NOMO-1 (cell line): ENCODE data around the gene TPSB2.

Experiments used
- DNase-seq, 2 experiments: peaks; one replicate each; lab custom pipeline; 2025; ENCODE audit not compliant: unreplicated experiment in 2 of 2; lab: John Stamatoyannopoulos, UW

TPSB2 gene

DNA sequence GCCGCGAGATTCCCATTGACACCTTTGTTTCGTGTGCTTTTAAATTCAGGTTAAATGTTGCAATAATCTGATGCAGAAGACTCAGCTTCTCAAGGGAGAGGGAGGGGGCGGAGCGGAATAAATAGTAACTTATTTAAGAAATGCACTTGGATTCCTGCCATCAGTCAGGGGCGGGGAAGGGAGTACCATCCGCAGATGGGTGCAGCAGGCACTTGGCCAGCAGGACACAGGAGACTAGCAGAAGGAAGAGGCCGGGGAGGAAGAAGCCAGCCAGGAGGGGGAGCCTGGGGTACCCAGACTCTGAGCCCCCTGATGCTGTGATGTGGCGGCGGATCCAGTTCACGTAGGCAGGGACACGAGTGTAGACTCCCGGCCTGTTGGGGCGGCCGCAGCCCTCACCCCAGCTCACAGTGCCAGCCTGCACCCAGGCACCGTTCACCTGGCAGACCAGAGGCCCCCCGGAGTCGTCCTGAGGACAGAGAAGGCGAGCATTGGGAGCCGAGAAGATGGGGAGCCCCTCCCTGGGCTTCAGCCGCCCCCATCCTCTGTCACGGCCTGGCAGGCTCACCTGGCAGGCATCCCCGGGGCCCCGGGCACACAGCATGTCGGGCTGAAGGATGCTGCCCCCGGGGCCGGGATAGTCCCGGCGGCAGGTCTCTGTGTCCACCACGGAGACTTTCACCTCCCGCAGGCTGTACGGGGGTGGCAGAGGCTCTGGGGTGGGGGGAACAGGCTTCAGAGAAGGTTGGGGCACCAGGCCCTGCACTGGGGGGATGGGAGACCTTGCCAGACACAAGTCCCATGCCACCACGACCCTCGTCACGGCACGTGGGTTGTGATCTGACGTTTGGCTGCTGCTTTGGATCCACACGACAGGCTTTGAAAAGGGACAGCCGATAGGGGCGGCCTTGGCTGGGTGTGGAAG lies 8.1 kb downstream of the TPSB2 start:
- no peak for DNase-seq

- DNase-seq: no peak
Observed at GRCh38 chr16:1220841-1221627, 8.9 kb downstream of the TPSB2 start.

- DNase-seq: no peak
Observed at GRCh38 chr16:1220098-1220728, 9.8 kb downstream of the TPSB2 start.

DNA sequence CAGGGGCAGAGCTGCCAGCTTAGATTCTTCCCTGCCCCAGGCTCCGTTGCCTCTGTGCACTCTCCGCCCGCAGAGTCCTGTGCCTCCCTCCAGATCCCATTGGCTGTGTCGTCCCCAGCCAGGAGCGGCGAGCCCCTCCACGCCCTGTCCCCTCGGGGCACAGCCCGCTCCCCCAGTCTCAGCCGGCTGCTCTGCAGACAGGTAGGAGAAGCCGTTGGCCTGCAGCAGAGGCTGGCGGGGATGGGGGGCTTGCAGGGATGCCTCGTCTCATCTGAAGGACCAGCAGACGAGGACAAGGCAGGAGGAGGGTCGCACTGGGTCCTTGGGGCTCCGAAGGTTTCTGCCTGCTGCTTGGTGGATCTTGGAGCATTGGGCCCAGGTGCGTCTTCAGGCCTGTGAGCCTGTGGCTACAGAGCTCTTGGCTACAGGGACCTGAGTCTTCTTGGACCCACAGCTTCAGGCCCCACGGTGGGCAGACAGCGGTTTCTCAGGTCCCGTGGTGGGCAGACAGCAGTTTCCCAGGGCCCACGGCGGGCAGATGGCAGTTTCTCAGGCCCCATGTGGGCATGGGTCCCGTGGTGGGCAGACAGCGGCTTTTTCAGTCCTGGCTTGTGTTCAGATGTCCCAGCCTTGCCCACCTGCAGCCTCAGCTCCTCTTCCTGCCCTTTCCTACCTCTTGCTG lies 10.9 kb downstream of the TPSB2 start:
- no peak for DNase-seq

GRCh38 chr16:1218061-1218929 lies 11.7 kb downstream of the TPSB2 start:
- DNase-seq: no peak

DNA sequence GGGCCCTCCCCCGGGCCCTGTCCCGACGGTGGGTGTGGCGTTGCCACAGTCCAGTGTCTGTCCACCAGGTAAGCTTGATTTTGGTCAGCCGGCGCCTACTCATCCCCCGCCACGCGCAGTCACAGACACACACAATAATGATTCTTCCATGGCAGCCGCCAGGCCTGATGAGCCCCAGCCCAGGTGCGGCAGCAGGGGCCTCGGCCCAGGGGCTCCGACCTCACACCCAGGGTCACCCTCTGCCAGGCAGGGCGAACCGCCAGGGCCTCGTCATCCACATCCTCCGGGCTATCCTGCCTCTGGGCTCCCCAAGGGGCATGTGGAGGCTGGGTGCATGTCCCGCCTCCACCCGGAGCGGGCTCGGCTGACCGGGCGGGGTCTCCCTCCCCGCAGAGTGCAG lies 12.5 kb downstream of the TPSB2 start:
- DNase-seq: no peak

DNA sequence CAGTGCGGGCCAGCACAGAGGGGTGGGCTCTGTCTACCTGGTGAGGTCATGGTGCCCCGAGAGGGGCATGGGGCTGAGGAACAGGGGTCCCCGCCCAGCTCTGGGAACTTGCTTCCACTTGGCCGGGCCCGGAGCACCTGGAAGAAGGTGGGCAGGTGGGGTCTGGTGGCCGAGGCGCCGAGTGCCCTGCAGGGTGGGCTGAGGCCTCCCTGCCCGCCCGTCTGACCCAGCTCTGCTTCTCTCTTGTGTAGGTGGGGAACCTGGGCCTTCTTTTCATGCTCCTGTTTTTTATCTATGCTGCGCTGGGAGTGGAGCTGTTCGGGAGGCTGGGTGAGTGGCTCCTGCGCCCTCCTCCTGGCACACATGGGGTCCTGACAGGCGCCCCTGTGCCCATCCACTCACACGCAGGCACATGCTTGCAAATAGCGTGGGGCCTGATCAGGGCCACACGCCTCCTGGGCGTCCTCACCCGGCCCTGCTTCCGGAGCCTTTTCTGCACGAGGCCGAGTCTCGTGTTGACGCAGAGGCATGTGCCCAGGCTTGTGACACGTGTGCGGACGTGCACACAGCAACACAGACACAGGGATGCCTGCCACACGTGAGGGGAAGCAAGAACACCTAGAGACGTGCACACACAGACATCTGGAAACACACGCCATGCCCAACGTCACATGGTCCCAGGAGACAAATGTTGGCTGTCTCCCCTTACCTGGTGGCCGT lies 13.1 kb downstream of the TPSB2 start:
- DNase-seq: no peak

DNA sequence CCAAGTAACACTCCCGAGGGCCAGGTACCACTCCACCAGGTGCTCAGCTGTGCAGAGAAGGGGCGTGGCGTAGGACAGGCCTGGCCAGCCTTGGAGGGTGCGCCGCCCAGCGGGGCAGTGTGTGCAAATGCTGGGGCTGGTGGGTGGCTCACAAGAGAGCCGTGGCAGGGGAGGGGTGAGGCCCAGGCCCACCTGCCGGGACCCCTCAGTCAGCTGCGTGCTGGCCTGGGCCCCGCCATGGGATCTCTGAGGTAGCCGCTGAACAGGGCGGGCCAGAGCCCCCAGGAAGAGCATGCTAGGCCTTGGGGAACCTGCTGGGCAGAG lies 13.7 kb downstream of the TPSB2 start:
- no peak for DNase-seq

DNA sequence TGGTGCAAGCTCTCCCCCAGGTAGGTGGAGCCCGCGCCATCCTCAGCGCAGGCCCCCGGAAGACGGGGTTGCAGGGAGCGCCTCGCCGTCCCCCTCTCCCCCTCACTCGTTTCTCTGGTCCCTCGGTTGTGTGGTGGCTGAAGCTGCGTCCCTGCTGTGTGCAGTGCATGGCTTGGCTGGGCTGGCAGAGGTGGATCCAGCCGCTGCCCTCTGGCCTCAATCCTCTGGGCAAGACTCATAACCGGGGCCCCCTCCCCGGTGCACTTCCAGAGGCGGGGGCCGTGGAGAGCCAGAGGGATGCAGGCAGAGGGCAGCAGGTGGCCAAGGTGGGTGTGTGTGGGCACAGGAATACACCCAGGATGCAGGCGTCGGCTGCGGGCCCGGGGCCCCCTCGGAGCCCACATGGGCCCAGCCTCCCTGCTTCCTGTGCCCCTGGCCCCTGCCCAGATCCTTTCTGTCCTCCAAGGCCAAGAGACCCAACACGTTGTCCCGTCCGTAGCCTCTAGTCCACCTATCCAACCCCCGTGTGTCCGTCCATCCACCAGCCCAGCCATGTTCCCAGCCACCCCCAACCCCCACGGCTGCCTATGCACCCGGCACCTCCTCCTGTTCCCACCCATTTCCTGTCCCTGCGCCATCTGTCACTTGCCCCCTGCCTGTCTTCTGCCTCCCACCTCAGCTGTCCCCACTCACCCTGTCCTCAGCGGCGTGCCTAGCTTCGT lies 14.2 kb downstream of the TPSB2 start:
- no peak for DNase-seq

GRCh38 chr16:1214719-1215118 lies 15.3 kb downstream of the TPSB2 start:
- DNase-seq: no peak

GRCh38 chr16:1213796-1214372 lies 16.1 kb downstream of the TPSB2 start:
- no peak for DNase-seq

GRCh38 chr16:1213231-1213630 lies 16.8 kb downstream of the TPSB2 start:
- no peak for DNase-seq

- DNase-seq: no peak
Observed at GRCh38 chr16:1212616-1213194, 17.3 kb downstream of the TPSB2 start.

GRCh38 chr16:1211451-1212268 lies 18.3 kb downstream of the TPSB2 start:
- DNase-seq: no peak

DNA sequence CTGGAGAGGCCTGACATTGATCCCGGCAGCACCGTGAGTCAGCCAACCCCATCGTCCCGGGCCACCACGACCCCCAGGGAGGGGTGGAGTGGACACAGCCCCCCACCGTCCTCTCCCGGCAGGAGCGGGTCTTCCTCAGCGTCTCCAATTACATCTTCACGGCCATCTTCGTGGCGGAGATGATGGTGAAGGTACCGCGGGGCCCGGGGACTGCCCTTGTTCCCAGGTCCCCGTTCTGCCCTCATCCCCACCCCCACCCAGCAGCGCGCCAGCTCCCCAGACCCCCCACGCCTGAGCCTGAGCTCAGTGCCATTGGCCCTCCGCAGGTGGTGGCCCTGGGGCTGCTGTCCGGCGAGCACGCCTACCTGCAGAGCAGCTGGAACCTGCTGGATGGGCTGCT lies 19.5 kb downstream of the TPSB2 start:
- no peak for DNase-seq

GRCh38 chr16:1209081-1209480 lies 20.9 kb downstream of the TPSB2 start:
- DNase-seq: no peak

GRCh38 chr16:1208239-1208830 lies 21.6 kb downstream of the TPSB2 start:
- DNase-seq: no peak
